Cardiac septum (tissue), 1 donor: Measurements from ENCODE around the gene IL15. TPM values are rescaled to one million over a fixed set of nuclear protein-coding genes. Genes with fewer than 3 reads are reported as not detected.
"Not testable (repeated sequence)": the region's sequence is repeated elsewhere in the genome, so short reads cannot be mapped to it uniquely, and the experiment has no call there.

Source experiments
- DNase-seq: peaks from one replicate; pipeline ENCODE4 v3.0.0-alpha.2; 2020; ENCODE audit warnings: low spot score
- intact Hi-C: fragments of 100-400 bp; cut with DNase I; formaldehyde crosslinking; loops from one replicate; pipeline ENCODE4 v1.14.0; 2022
- total RNA-seq: library from RNA; stranded (reverse); fragmentation: NEBNext Ultra II Directional; extraction: Animal tissue kit (Norgen Biotek cat#: 25700); gene quantifications from one replicate; pipeline ENCODE4 v1.2.1, GENCODE V29; 2021
- donor health status: DM: no; HTN: no; CAD: no.

Gene IL15
- total RNA-seq, 1 donor from 2014 or later = 3.1 TPM

DNA sequence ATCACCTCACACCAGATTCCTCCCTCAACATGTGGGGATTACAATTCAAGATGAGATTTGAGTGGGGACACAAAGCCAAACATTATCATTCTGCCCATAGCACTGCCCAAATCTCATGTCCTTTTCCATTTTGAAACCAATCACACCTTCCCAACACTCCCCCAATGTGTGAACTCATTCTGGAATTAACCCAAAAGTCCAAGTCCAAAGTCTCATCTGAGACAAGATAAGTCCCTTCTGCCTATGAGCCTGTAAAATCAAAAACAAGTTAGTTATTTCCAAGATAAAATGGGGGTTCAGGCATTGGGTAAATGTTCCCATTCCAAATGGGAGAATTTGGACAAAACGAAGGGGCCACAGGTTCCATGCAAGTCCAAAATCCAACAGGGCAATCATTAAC lies 54.9 kb downstream of the IL15 start:
- DNase-seq, intact Hi-C loops: not testable (repeated sequence)

GRCh38 chr4:141692081-141692480 lies 55.7 kb downstream of the IL15 start:
- DNase-seq = no peak
- intact Hi-C loops = no loop called here

- intact Hi-C loops = no loop called here
Observed at GRCh38 chr4:141697116-141697515, 60.7 kb downstream of the IL15 start.

GRCh38 chr4:141702472-141703182 lies 66.2 kb downstream of the IL15 start:
- no peak for DNase-seq
- intact Hi-C loops = no loop called here

More at GRCh38 chr4:141697116-141697515, 60.7 kb downstream of the IL15 start:
- no peak for DNase-seq

GRCh38 chr4:141703497-141703896 lies 67.1 kb downstream of the IL15 start:
- intact Hi-C loops = no loop called here
- no peak for DNase-seq

- no peak for DNase-seq
- intact Hi-C loops = no loop called here
Observed at GRCh38 chr4:141705048-141705746, 68.8 kb downstream of the IL15 start.

GRCh38 chr4:141705747-141706377 lies 69.5 kb downstream of the IL15 start:
- intact Hi-C loops = no loop called here
- DNase-seq = no peak

GRCh38 chr4:141706445-141706844 lies 70.1 kb downstream of the IL15 start:
- DNase-seq = no peak
- intact Hi-C loops = no loop called here

DNA sequence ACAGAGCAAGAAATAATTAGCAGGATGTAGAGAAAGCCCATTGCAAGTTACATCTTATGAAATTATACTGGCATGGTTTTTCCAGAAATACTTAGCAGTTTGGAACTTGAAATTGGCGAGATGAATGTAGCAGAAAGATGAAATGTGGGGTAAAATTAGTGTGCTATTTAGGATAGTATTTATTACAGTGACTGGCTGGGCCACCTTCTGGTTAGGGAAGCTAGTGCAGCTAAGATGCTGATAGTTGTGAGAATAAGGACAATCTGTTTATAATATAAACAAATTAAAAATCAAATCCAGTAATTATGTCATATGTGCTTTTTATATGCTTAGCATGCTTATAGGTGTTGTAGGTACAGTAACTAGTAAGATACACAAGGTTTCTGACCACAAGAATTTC lies 74.8 kb downstream of the IL15 start:
- DNase-seq = no peak

GRCh38 chr4:141713185-141713584 lies 76.8 kb downstream of the IL15 start:
- no peak for DNase-seq
- intact Hi-C loops = loop anchor here (5.0 kb wide), 1 partner anchor 366 kb away; no protein-coding TSS in a partner anchor

More for the DNA sequence above, 74.8 kb downstream of the IL15 start:
- intact Hi-C loops = loop anchor here (5.0 kb wide), 1 partner anchor 364 kb away; no protein-coding TSS in a partner anchor

GRCh38 chr4:141713771-141714445 lies 77.5 kb downstream of the IL15 start:
- intact Hi-C loops = loop anchor here (5.0 kb wide), 1 partner anchor 367 kb away; no protein-coding TSS in a partner anchor
- DNase-seq = no peak

GRCh38 chr4:141719585-141719984 lies 83.2 kb downstream of the IL15 start:
- intact Hi-C loops = no loop called here

GRCh38 chr4:141721174-141721573 lies 84.8 kb downstream of the IL15 start:
- intact Hi-C loops = no loop called here
- no peak for DNase-seq

More at GRCh38 chr4:141719585-141719984, 83.2 kb downstream of the IL15 start:
- DNase-seq = no peak

- intact Hi-C loops = no loop called here
- no peak for DNase-seq
Observed at GRCh38 chr4:141724646-141725045, 88.3 kb downstream of the IL15 start.

- no peak for DNase-seq
- intact Hi-C loops = no loop called here
Observed at GRCh38 chr4:141727420-141727819, 91.0 kb downstream of the IL15 start.

- no peak for DNase-seq
- intact Hi-C loops = no loop called here
Observed at GRCh38 chr4:141730805-141731204, 94.4 kb downstream of the IL15 start.

DNA sequence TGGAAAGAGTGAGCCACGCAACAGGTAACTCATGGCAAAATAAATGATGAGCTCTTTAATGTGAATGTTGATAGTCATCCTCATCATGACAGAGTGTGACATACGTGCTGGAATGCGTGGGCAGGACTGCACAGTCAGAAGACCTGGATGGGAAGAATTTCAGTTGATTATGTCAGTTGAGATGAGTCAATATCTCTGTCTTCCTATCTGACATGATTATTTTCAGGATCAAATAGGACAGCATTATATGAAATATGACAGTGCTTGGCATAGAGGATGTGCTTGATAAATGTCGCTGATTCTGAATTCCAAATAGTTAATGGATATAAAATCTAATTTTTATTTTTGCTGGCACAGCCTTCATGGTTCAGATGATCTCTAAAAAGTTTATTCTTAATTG lies 95.1 kb downstream of the IL15 start:
- intact Hi-C loops = no loop called here
- no peak for DNase-seq

DNA sequence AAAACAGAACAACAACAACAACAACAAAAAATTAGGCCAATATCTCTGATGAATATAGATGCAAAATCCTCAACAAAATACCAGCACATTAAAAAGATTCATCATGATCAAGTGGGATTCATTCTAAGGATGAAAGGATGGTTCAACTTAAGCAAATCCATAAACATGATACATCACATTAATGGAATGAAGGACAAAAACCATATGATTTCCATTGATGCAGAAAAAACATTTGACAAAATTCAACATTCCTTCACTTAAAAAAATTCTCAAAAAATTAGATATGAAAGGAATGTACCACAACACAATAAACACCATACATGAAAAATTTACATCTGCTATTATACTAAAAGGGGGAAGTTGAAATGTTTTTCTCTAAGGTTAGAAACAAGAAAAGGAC lies 103.3 kb downstream of the IL15 start:
- DNase-seq = no peak
- intact Hi-C loops = no loop called here

DNA sequence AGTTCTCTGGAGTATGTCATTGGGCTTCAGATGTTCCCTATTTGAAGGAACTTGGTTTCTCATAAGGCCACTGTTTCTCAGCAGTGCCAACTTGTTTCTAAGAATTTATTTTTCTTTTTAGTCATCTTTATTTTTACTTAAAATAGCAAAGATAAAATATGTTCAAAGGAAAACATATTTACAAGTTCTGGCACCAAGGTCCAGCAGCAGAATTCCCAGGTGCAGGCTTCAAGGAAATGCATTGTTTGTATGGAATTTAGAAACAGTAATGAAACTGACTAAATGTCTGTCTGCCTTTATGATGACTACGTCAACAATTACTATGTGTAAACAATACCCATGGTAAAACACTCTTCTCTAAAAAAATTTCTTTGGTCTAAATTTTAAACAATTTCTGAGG lies 109.6 kb downstream of the IL15 start:
- intact Hi-C loops = no loop called here
- DNase-seq = no peak

DNA sequence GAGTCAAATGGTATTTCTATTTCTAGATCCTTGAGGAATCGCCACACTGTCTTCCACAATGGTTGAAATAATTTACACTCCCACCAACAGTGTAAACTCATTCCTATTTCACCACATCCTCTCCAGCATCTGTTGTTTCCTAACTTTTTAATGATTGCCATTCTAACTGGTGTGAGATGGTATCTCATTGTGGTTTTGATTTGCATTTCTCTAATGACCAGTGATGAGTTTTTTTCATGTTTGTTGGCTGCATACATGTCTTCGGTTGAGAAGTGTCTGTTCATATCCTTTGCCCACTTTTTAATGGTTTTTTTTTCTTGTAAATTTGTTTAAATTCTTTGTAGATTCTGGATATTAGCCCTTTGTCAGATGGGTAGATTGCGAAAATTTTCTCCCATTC lies 115.4 kb downstream of the IL15 start:
- DNase-seq, intact Hi-C loops: not testable (repeated sequence)
